ENCODE measurements around the gene MTG2. TPM values are rescaled to one million over a fixed set of nuclear protein-coding genes. Genes with fewer than 3 reads are reported as not detected.

Gene MTG2
- total RNA-seq, 1 experiment from 2014 or later: 56.8 TPM

GRCh38 chr20:62237514-62237800 is 54.6 kb downstream of the MTG2 start:
- Histone ChIP-seq H3K4me1 (ENCODE audit: control insufficient read depth, insufficient read depth, low read length) (0 out of 2 replicates have a peak, but pooled peaks cover 3% of the 10 kb centered on the region), H3K4me3 (ENCODE audit: low read depth in 2 of 2, low read length in 2 of 2) (peak overlapping the region; percentile 43 to 67), H3K27me3 (ENCODE audit: control insufficient read depth, insufficient read depth, low read length) (no peaks in the 10 kb centered on the region), H3K36me3 (ENCODE audit: control insufficient read depth, insufficient read depth, low read length) (peaks cover 4% of the 10 kb centered on the region; the same call in 1 of the 2 replicates), H3K9me3 (ENCODE audit: control insufficient read depth, insufficient read depth, low read depth, low read length) (no peaks in the 10 kb centered on the region), H3K27ac (ENCODE audit: low read length) (peak overlapping the region; percentile 66; the same call in 1 of the 2 replicates)
- no peak for ATAC-seq
- intact Hi-C loops (cut with micrococcal nuclease; ENCODE audit: unreplicated experiment): no loop called here
- no peak for TF ChIP-seq TCF7L2 (IDR thresholded peaks at IDR 0.05; ENCODE audit: low read depth, low read length)
- TF ChIP-seq, protein P1, sequence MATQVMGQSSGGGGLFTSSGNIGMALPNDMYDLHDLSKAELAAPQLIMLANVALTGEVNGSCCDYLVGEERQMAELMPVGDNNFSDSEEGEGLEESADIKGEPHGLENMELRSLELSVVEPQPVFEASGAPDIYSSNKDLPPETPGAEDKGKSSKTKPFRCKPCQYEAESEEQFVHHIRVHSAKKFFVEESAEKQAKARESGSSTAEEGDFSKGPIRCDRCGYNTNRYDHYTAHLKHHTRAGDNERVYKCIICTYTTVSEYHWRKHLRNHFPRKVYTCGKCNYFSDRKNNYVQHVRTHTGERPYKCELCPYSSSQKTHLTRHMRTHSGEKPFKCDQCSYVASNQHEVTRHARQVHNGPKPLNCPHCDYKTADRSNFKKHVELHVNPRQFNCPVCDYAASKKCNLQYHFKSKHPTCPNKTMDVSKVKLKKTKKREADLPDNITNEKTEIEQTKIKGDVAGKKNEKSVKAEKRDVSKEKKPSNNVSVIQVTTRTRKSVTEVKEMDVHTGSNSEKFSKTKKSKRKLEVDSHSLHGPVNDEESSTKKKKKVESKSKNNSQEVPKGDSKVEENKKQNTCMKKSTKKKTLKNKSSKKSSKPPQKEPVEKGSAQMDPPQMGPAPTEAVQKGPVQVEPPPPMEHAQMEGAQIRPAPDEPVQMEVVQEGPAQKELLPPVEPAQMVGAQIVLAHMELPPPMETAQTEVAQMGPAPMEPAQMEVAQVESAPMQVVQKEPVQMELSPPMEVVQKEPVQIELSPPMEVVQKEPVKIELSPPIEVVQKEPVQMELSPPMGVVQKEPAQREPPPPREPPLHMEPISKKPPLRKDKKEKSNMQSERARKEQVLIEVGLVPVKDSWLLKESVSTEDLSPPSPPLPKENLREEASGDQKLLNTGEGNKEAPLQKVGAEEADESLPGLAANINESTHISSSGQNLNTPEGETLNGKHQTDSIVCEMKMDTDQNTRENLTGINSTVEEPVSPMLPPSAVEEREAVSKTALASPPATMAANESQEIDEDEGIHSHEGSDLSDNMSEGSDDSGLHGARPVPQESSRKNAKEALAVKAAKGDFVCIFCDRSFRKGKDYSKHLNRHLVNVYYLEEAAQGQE (IDR thresholded peaks at IDR 0.05; ENCODE audit: insufficient read depth in 1 of 2, low read depth in 2 of 2, low read length in 1 of 2): no peak
- no peak for TF ChIP-seq POLR2AphosphoS5 (IDR thresholded peaks at IDR 0.05; ENCODE audit: low read depth, low read length)
- in situ Hi-C loops (cut with HindIII; ENCODE audit: low pct_unique_long_range_greater_than_20kb, low sequenced_read_pairs): no loop called here
- ChIA-PET CTCF (no interaction called here), POLR2A (no interaction called here)
- no TSS peak for BruUV-seq (replicated peaks)
- DNase-seq (ENCODE audit: low read depth, low spot score): no peak

DNA sequence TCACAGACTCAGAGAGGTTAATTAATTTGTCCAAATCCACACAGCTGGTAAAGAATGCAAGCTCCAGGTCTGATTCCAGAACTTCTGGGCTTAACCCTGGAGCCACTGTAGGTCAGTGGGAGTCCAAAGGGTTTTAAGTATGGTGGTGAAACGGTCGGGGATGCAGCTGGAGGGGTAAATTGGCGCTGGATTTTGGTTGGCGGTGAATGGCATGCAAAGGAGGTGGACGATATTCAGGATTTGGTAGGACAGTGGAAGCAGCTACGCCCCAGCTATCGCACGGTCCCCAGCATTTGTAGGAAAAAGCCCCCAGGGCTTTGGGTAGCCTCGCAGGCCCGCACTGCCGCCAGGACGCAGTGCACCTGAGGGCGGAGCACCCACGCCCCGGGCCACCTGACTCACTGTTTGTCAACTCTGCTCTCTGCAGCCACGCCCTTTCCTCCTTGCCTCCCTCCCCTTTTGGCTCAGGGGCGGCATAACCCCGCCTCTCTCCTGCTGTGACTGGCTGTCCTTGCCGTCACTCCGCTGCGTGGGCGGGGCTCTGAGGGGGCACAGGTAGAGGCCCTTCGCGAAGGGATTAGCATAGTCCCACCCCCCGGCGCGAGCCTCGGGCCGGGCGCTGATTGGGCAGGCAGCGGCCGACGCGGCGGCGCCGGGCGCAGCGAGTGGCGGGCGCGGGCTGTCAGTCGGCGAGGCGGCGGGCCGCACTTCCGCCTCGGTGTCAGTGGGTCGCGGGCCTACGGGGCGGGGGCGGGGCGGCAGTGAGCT is 55.2 kb downstream of the MTG2 start, which contains the start of gene OSBPL2:
OSBPL2 (plus strand) TSS at position 721 of the 768 bp plus-strand sequence. CDS start 17,664 bp downstream, outside the sequence.
- H3K27ac ChIP-seq (ENCODE audit: low read length): peak within 1 kb of the TSS; percentile 86
- ChIA-PET POLR2A (interaction anchor here (0.5 kb wide), 1 partner anchor 50 kb away, joined by 3 read pairs; no protein-coding TSS in a partner anchor), CTCF (no interaction called here)
- no TSS peak for BruUV-seq (replicated peaks)
- H3K4me3 ChIP-seq (ENCODE audit: low read depth in 2 of 2, low read length in 2 of 2): peak within 1 kb of the TSS; percentile 73 to 79
- intact Hi-C loops (cut with micrococcal nuclease; ENCODE audit: unreplicated experiment): no loop called here
- H3K9me3 ChIP-seq (ENCODE audit: control insufficient read depth, insufficient read depth, low read depth, low read length): no peaks in the 10 kb centered on the region
- H3K4me1 ChIP-seq (ENCODE audit: control insufficient read depth, insufficient read depth, low read length): 0 out of 2 replicates have a peak, but pooled peaks cover 3% of the 10 kb centered on the region
- H3K27me3 ChIP-seq (ENCODE audit: control insufficient read depth, insufficient read depth, low read length): no peaks in the 10 kb centered on the region
- ATAC-seq (peak; percentile 98), DNase-seq (ENCODE audit: low read depth, low spot score) (peak; percentile 97)
- H3K36me3 ChIP-seq (ENCODE audit: control insufficient read depth, insufficient read depth, low read length): peaks cover 4% of the 10 kb centered on the region; the same call in 1 of the 2 replicates
- in situ Hi-C loops (cut with HindIII; ENCODE audit: low pct_unique_long_range_greater_than_20kb, low sequenced_read_pairs): no loop called here
- TF ChIP-seq TCF7L2 (IDR thresholded peaks at IDR 0.05; ENCODE audit: low read depth, low read length): peak; percentile 23; the same call in 1 of the 2 replicates
- TF ChIP-seq, protein P1 (IDR thresholded peaks at IDR 0.05; ENCODE audit: insufficient read depth in 1 of 2, low read depth in 2 of 2, low read length in 1 of 2): no peak
